PC-3 (cell line): ENCODE results near the gene ATP13A3. TPM values are rescaled to one million over a fixed set of nuclear protein-coding genes. Genes with fewer than 3 reads are reported as not detected.
A peak's percentile ranks its signal among the peaks of the same experiment; 100 is the strongest.

Source experiments
- ATAC-seq: fragments of 200-7000 bp; cut with Tn5 transposase; 2 replicates; pipeline ENCODE4 v1.9.1; 2020; ENCODE audit warnings: mild to moderate bottlenecking, moderate library complexity
- BruUV-seq: library from RNA; stranded (reverse); fragments of 400-500 nt; replicated peaks from 2 replicates; lab custom pipeline; 2021; lab: Mats Ljungman, UMichigan
- CTCF ChIA-PET: fragments of 300-600 bp; sonication (Branson Sonifier 250); formaldehyde crosslinking; loops from one replicate; lab custom pipeline; 2022; ENCODE audit warnings: antibody characterized with exemption; lab: Charles Lee
- POLR2A ChIA-PET: fragments of 300-600 bp; sonication (Branson Sonifier 250); formaldehyde crosslinking; loops from one replicate; lab custom pipeline; 2022; ENCODE audit warnings: antibody characterized with exemption; ENCODE audit not compliant: unreplicated experiment; lab: Charles Lee
- DNase-seq: peaks from one replicate; pipeline ENCODE4 v3.0.0-alpha.2; 2015
- H2AFZ ChIP-seq: fragments of 300-600 bp; sonication (generic); 2 replicates; pipeline ENCODE4 v1.6.0; 2016; ENCODE audit warnings: antibody characterized with exemption, low read length
- H3F3A ChIP-seq: fragments of 300-600 bp; sonication (generic); one replicate; pipeline ENCODE4 v1.6.0; 2017; ENCODE audit warnings: antibody characterized with exemption, low read length, control low read depth, mild to moderate bottlenecking; ENCODE audit not compliant: unreplicated experiment
- H3K27ac ChIP-seq: fragments of 300-600 bp; sonication (generic); 2 replicates; pipeline ENCODE4 v1.5.1; 2016; ENCODE audit warnings: mild to moderate bottlenecking, low read length
- H3K27me3 ChIP-seq: fragments of 300-600 bp; sonication (generic); 2 replicates; pipeline ENCODE4 v1.6.1; 2016; ENCODE audit warnings: low read length, mixed read lengths
- H3K36me3 ChIP-seq: fragments of 300-600 bp; sonication (generic); 2 replicates; pipeline ENCODE4 v1.6.1; 2016; ENCODE audit warnings: low read depth, mixed run types, low read length, mixed read lengths
- H3K4me1 ChIP-seq: fragments of 300-600 bp; sonication (generic); 2 replicates; pipeline ENCODE4 v1.5.1; 2016; ENCODE audit warnings: low read length; ENCODE audit not compliant: insufficient read depth
- H3K4me2 ChIP-seq: fragments of 300-600 bp; sonication (generic); 2 replicates; pipeline ENCODE4 v1.6.0; 2016; ENCODE audit warnings: low read length
- H3K4me3 ChIP-seq: fragments of 300-600 bp; sonication (generic); 2 replicates; pipeline ENCODE4 v1.5.1; 2016; ENCODE audit warnings: mild to moderate bottlenecking, low read length, mixed read lengths
- H3K79me2 ChIP-seq: fragments of 300-600 bp; sonication (generic); 2 replicates; pipeline ENCODE4 v1.6.1; 2017; ENCODE audit warnings: low read length, mixed read lengths
- H3K9ac ChIP-seq: fragments of 300-600 bp; sonication (generic); 2 replicates; pipeline ENCODE4 v1.6.0; 2016; ENCODE audit warnings: mild to moderate bottlenecking, low read length
- H3K9me2 ChIP-seq: fragments of 300-600 bp; sonication (generic); replicated peaks from 2 replicates; pipeline ENCODE4 v1.6.1; 2016; ENCODE audit warnings: mixed run types, low read length, mixed read lengths
- H3K9me3 ChIP-seq: fragments of 300-600 bp; sonication (generic); 2 replicates; pipeline ENCODE4 v1.6.1; 2016; ENCODE audit warnings: low read length, mixed read lengths
- H4K20me1 ChIP-seq: fragments of 300-600 bp; sonication (generic); 2 replicates; pipeline ENCODE4 v1.6.1; 2016; ENCODE audit warnings: low read length, mixed read lengths
- EZH2 ChIP-seq: fragments of 300-600 bp; sonication (generic); IDR thresholded peaks from one replicate; pipeline ENCODE4 v1.6.1; 2017; ENCODE audit warnings: antibody characterized with exemption, mild to moderate bottlenecking, low read length; ENCODE audit not compliant: unreplicated experiment
- EZH2phosphoT487 ChIP-seq: fragments of 300-600 bp; sonication (generic); IDR thresholded peaks from 2 replicates; pipeline ENCODE4 v1.6.1; 2018; ENCODE audit warnings: mild to moderate bottlenecking, antibody characterized with exemption, low read length, borderline replicate concordance
- intact Hi-C: fragments of 100-400 bp; cut with micrococcal nuclease; formaldehyde crosslinking; loops from 2 replicates; pipeline ENCODE4 v1.9.0; 2023
- total RNA-seq: library from RNA; depleted of rRNA; stranded (reverse); fragments of >200 nt; gene quantifications from 2 replicates; pipeline ENCODE4 v1.2.3, GENCODE V29; 2014
- TF ChIP-seq, protein P1 (sequence below): fragments of 300-600 bp; sonication (generic); conservative IDR thresholded peaks from 2 replicates; pipeline ENCODE4 v1.5.1; 2017; ENCODE audit warnings: antibody characterized with exemption, low read depth, mild to moderate bottlenecking, low read length

The ATP13A3 gene
- total RNA-seq, 1 experiment from 2014 or later: 69.4 TPM

DNA sequence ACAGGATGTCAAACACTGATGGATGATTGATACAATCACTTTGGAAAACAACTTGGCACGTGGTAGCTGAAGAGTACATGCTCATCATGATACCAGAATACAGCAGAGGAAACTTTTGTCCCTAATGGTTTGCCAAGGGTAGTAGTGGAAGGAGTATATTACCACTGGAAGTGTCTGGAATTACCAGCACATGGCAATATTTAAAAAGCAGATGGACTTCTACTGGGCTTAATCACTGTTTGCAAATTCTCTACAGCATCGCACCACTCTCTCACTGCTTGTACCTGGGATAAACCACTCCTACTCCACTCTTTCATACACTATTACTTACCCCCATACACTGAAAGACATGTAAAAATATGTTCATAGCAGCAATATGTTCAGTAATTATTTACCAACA lies 68.1 kb downstream of the ATP13A3 start:
- peaks cover 25% of the 10 kb centered on the region for H3K36me3 ChIP-seq
- H4K20me1 ChIP-seq: no peaks in the 10 kb centered on the region
- no peak for TF ChIP-seq EZH2
- DNase-seq: no peak
- H3K27me3 ChIP-seq: no peaks in the 10 kb centered on the region
- ATAC-seq: no peak
- H3K4me2 ChIP-seq: no peak overlapping the region
- H3K4me1 ChIP-seq: no peaks in the 10 kb centered on the region
- CTCF ChIA-PET: no interaction called here
- no TSS peak for BruUV-seq
- H3K9me2 ChIP-seq: no peaks in the 10 kb centered on the region
- H3K9me3 ChIP-seq: no peaks in the 10 kb centered on the region
- H3K79me2 ChIP-seq: no peaks in the 10 kb centered on the region
- no peak overlapping the region for H3K9ac ChIP-seq
- H3K4me3 ChIP-seq: no peak overlapping the region
- no peaks in the 10 kb centered on the region for H3F3A ChIP-seq
- no peak overlapping the region for H3K27ac ChIP-seq
- intact Hi-C loops: no loop called here
- H2AFZ ChIP-seq: no peak overlapping the region
- POLR2A ChIA-PET: no interaction called here

DNA sequence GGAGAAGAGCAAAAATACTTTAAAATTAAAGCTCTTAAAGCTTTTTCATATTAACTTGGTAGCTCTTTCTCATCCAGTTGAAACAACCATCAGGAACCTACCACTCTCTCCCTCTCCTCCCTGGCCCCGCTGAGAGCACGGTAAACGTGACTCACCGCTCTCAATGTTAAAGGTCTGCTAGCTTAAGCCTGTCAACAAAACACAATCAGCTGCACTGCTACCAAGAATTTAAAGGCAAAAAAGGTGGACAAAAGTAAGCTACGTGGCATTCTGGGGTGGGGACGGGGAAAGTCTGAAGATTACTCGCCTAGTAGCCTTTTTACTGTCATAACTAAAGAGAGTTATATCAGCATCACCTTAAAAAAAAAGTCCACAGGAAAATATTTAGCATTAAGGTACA lies 79.4 kb downstream of the ATP13A3 start:
- ATAC-seq (peak; percentile 96), DNase-seq (peak; percentile 55)
- Histone ChIP-seq H2AFZ (no peak overlapping the region), H3K9me2 (no peaks in the 10 kb centered on the region), H3K4me1 (peaks cover 8% of the 10 kb centered on the region; the same call in 1 of the 2 replicates), H3K4me2 (no peak overlapping the region), H3K79me2 (no peaks in the 10 kb centered on the region), H3K9ac (no peak overlapping the region), H3K36me3 (peaks cover 5% of the 10 kb centered on the region; the same call in 1 of the 2 replicates), H3K27ac (no peak overlapping the region), H3K27me3 (no peaks in the 10 kb centered on the region), H4K20me1 (no peaks in the 10 kb centered on the region), H3K9me3 (no peaks in the 10 kb centered on the region), H3F3A (no peaks in the 10 kb centered on the region), H3K4me3 (no peak overlapping the region)
- intact Hi-C loops: no loop called here
- POLR2A ChIA-PET: no interaction called here
- CTCF ChIA-PET: interaction anchor here (0.6 to 1.0 kb wide), 2 partner anchors 64 to 65 kb away, joined by 4 to 6 read pairs; no protein-coding TSS in a partner anchor
- no peak for TF ChIP-seq EZH2phosphoT487
- no peak for TF ChIP-seq EZH2
- TF ChIP-seq, protein P1, sequence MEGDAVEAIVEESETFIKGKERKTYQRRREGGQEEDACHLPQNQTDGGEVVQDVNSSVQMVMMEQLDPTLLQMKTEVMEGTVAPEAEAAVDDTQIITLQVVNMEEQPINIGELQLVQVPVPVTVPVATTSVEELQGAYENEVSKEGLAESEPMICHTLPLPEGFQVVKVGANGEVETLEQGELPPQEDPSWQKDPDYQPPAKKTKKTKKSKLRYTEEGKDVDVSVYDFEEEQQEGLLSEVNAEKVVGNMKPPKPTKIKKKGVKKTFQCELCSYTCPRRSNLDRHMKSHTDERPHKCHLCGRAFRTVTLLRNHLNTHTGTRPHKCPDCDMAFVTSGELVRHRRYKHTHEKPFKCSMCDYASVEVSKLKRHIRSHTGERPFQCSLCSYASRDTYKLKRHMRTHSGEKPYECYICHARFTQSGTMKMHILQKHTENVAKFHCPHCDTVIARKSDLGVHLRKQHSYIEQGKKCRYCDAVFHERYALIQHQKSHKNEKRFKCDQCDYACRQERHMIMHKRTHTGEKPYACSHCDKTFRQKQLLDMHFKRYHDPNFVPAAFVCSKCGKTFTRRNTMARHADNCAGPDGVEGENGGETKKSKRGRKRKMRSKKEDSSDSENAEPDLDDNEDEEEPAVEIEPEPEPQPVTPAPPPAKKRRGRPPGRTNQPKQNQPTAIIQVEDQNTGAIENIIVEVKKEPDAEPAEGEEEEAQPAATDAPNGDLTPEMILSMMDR: no peak
- no TSS peak for BruUV-seq

DNA sequence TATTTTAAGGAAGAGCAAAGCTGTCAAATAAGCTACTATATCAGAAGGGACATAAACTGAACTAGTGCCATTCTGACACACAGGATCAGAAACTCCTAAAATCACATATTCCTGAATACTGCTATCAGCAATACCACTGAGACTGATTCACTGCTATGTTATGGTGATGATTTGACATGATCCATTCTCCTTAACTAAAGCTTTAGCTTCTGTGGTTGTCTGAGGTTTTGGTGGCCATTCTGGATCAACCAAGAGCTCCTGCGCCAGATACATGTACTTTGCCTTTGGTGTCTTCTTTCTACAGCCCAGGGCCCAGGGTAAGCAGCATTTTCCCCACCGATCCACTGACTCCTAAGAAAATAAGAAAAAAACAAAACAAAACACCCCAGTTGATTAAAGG lies 81.0 kb downstream of the ATP13A3 start:
- no TSS peak for BruUV-seq
- Histone ChIP-seq H3K4me3 (no peak overlapping the region), H3F3A (no peaks in the 10 kb centered on the region), H3K36me3 (peaks cover 5% of the 10 kb centered on the region; the same call in 1 of the 2 replicates), H3K9ac (no peak overlapping the region), H3K4me2 (no peak overlapping the region), H3K27me3 (no peaks in the 10 kb centered on the region), H4K20me1 (no peaks in the 10 kb centered on the region), H3K27ac (no peak overlapping the region), H3K9me3 (no peaks in the 10 kb centered on the region), H2AFZ (no peak overlapping the region), H3K79me2 (no peaks in the 10 kb centered on the region), H3K9me2 (no peaks in the 10 kb centered on the region), H3K4me1 (peaks cover 8% of the 10 kb centered on the region; the same call in 1 of the 2 replicates)
- POLR2A ChIA-PET: no interaction called here
- no peak for DNase-seq
- CTCF ChIA-PET: interaction anchor here (0.7 kb wide), 1 partner anchor 66 kb away, joined by 3 read pairs; no protein-coding TSS in a partner anchor
- no peak for TF ChIP-seq EZH2phosphoT487
- TF ChIP-seq EZH2: no peak
- TF ChIP-seq, protein P1: no peak
- intact Hi-C loops: loop anchor here (2.0 kb wide), 1 partner anchor 61 kb away; no protein-coding TSS in a partner anchor
- no peak for ATAC-seq
